Gastrocnemius medialis (tissue), 4 donors: ENCODE data around the gene SPOCD1. TPM values are rescaled to one million over a fixed set of nuclear protein-coding genes. Genes with fewer than 3 reads are reported as not detected.

Experiments
- ATAC-seq, 2 donors: fragments of 150-250 bp; one replicate each; pipeline ENCODE4 v1.9.1; 2016
- DNase-seq, 2 donors: peaks; one replicate each; pipeline ENCODE4 v3.0.0-alpha.2; 2019
- H3K27ac ChIP-seq, 4 donors: fragments of 200-600 bp; sonication (generic); 1 replicate in 1 of 4; 2 replicates in 3 of 4; pipeline ENCODE4 v1.5.1; 2016 to 2018; ENCODE audit warnings: mild to moderate bottlenecking in 2 of 4, moderate library complexity in 1 of 4
- H3K27me3 ChIP-seq, 3 donors: fragments of 200-600 bp; sonication (generic) in 2 of 3; 1 replicate in 1 of 3; 2 replicates in 2 of 3; pipeline versions ENCODE4 v1.5.1 to v1.6.0; 2016 to 2019; ENCODE audit warnings: mild to moderate bottlenecking in 1 of 3, moderate library complexity in 1 of 3
- H3K36me3 ChIP-seq, 2 donors: fragments of 200-600 bp; sonication (generic) in 1 of 2; one replicate each; pipeline ENCODE4 v1.5.1; 2017 to 2018
- H3K4me1 ChIP-seq, 2 donors: fragments of 200-600 bp; sonication (generic) in 1 of 2; one replicate each; pipeline ENCODE4 v1.5.1; 2016 to 2017; ENCODE audit warnings: mild to moderate bottlenecking in 2 of 2
- H3K4me3 ChIP-seq, 4 donors: fragments of 200-600 bp; sonication (generic) in 3 of 4; 1 replicate in 1 of 4; 2 replicates in 3 of 4; pipeline ENCODE4 v1.5.1; 2016 to 2019; ENCODE audit warnings: mild to moderate bottlenecking in 2 of 4
- H3K9me3 ChIP-seq, 3 donors: fragments of 200-600 bp; sonication (generic) in 2 of 3; 1 replicate in 1 of 3; 2 replicates in 2 of 3; pipeline ENCODE4 v1.5.1; 2016 to 2019
- POLR2A ChIP-seq, 2 donors: fragments of 450-650 bp; IDR thresholded peaks; one replicate each; pipeline ENCODE4 v1.6.1; 2017; ENCODE audit warnings: antibody characterized with exemption in 2 of 2, mild to moderate bottlenecking in 2 of 2, moderate library complexity in 2 of 2
- in situ Hi-C, 4 donors: fragments of 200-750 bp; cut with MboI; loops; one replicate each; pipeline versions ENCODE4 v1.15.0 to v1.8.0; 2017; ENCODE audit warnings: low sequenced_read_pairs in 4 of 4
- intact Hi-C: fragments of 100-400 bp; cut with DNase I; formaldehyde crosslinking; loops from one replicate; pipeline ENCODE4 v1.15.1; 2023; ENCODE audit warnings: low total_unique reads
- total RNA-seq, 4 donors: library from RNA; depleted of rRNA; stranded (reverse); fragments of >200 nt; gene quantifications; one replicate each; pipeline versions ENCODE4 v1.1.0 to v1.2.3, GENCODE V29; 2016
- TF ChIP-seq, protein P1 (sequence below), 5 experiments: fragments of 450-650 bp in 3 of 5; fragments of 200-600 bp in 2 of 5; sonication (generic) in 2 of 5; IDR thresholded peaks in 4 of 5; conservative IDR thresholded peaks in 1 of 5; 1 replicate in 4 of 5; 2 replicates in 1 of 5; pipeline ENCODE4 v1.5.1; 2016 to 2019; ENCODE audit warnings: antibody characterized with exemption in 5 of 5, mild to moderate bottlenecking in 3 of 5, moderate library complexity in 3 of 5

The SPOCD1 gene
- total RNA-seq, 4 donors from 2014 or later: not detected

DNA sequence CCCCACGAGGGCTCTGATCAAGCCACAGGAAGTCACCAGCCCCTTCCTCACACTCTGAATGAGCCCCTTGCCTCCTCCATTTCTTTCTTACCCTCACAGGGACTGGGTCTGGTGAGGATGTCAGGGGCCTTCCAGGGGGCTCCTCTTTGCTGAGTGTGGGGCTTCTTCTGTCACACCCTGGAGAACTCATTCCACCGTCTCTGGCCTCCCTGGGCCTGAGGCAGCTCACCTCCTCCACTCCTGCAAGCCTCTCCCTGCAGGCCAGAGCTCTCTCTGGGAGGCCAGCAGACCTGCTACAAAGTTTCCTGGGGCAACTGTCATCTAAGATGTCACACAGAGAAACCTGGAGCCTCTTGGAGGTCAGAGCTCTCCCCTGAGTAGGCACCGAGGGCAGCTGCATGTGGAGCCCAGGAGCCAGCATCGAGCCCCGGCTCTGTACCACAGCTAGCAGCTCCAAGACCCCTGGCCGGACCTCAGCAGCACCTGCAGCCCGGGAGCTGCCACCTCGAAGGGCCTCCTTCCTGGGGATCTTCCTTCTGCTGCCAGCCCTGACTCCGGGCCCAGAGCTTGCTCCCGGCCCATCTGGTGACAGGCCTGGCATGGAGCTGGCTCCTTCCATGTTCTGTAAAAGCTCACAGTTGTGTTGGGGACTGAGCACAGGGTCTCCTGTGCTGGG lies 1.1 kb downstream of the SPOCD1 start:
- no peaks in the 10 kb centered on the region for H3K9me3 ChIP-seq
- no peaks in the 10 kb centered on the region for H3K4me1 ChIP-seq
- in situ Hi-C loops (loop anchor here in 2 of 4 donors (10.0 to 25.0 kb wide), 2 partner anchors 148 to 150 kb away; no protein-coding TSS in a partner anchor), intact Hi-C loops (loop anchor here (5.0 to 10.0 kb wide), 2 partner anchors 90 to 148 kb away; no protein-coding TSS in a partner anchor)
- no peaks in the 10 kb centered on the region for H3K27me3 ChIP-seq
- no peak overlapping the region for H3K4me3 ChIP-seq
- DNase-seq (no peak), ATAC-seq (no peak)
- TF ChIP-seq POLR2A (IDR thresholded peaks at IDR 0.05): no peak
- TF ChIP-seq, protein P1, sequence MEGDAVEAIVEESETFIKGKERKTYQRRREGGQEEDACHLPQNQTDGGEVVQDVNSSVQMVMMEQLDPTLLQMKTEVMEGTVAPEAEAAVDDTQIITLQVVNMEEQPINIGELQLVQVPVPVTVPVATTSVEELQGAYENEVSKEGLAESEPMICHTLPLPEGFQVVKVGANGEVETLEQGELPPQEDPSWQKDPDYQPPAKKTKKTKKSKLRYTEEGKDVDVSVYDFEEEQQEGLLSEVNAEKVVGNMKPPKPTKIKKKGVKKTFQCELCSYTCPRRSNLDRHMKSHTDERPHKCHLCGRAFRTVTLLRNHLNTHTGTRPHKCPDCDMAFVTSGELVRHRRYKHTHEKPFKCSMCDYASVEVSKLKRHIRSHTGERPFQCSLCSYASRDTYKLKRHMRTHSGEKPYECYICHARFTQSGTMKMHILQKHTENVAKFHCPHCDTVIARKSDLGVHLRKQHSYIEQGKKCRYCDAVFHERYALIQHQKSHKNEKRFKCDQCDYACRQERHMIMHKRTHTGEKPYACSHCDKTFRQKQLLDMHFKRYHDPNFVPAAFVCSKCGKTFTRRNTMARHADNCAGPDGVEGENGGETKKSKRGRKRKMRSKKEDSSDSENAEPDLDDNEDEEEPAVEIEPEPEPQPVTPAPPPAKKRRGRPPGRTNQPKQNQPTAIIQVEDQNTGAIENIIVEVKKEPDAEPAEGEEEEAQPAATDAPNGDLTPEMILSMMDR (IDR thresholded peaks at IDR 0.05 in 4 of 5, conservative IDR thresholded peaks at IDR 0.05 in 1 of 5): no peak
- no peaks in the 10 kb centered on the region for H3K36me3 ChIP-seq
- no peak overlapping the region for H3K27ac ChIP-seq

DNA sequence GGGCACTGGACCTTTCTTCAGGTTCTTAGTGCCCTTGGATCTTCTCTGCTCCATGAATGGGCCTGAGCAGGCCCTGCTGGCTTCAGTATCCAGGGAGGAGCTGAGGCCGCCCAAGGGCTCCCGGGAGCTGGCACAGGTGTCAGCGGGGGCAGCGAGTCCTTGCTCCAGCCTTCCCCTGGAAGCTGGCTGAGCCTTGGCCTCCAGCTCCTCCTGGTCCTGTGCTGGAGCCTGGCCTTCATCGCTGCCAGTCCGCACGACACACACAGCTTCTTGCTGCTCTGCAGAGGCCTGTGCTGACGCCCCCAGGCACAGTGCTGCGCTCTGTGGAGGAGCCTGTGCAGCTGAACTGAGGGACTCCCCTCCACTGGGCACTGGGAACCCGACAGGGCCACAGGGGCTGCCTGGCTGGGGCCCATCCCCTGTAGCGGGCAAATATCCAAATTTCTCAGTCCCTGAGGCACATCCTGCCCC lies 1.7 kb downstream of the SPOCD1 start:
- in situ Hi-C loops: loop anchor here in 2 of 4 donors (10.0 to 25.0 kb wide), 2 partner anchors 148 to 151 kb away; no protein-coding TSS in a partner anchor
- Histone ChIP-seq H3K9me3 (no peaks in the 10 kb centered on the region), H3K4me3 (no peak overlapping the region), H3K36me3 (no peaks in the 10 kb centered on the region), H3K4me1 (no peaks in the 10 kb centered on the region), H3K27me3 (no peaks in the 10 kb centered on the region), H3K27ac (no peak overlapping the region)
- intact Hi-C loops: loop anchor here (10.0 kb wide), 1 partner anchor 91 kb away; no protein-coding TSS in a partner anchor
- no peak for TF ChIP-seq POLR2A (IDR thresholded peaks at IDR 0.05)
- TF ChIP-seq, protein P1 (IDR thresholded peaks at IDR 0.05 in 4 of 5, conservative IDR thresholded peaks at IDR 0.05 in 1 of 5): no peak
- DNase-seq: no peak
- ATAC-seq: no peak

DNA sequence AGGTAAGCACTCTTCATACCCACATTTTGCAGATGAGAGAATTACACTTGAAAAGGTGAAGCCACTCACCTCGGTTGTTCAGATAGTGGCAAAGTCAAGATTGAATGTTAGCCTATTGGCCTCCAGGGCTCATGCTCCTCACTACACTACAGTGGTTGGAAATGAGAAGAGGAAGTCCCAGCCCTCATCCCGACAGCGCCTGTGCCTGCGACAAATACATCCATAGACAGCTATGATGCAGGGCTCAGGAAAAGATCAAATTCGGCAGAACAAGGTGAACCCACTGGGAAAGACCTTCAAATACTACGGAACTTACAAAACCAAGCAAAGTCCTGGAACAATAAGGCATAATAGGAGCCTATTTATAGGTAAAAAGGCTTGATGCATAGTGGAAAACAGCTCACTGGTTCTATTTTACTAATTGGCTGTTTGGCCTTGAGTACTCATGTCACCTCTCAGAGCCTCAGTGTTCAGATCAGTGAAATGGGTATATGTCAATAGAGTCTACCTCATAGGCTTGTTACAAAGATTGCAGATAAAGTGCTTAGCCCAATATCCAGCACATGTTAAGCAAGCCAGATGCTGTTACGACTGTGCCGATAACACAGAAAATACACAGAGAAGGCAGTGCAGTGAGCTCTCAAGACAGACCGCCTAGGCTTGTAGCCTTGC lies 3.5 kb downstream of the SPOCD1 start:
- Histone ChIP-seq H3K36me3 (no peaks in the 10 kb centered on the region), H3K27me3 (no peaks in the 10 kb centered on the region), H3K9me3 (no peaks in the 10 kb centered on the region), H3K4me1 (no peaks in the 10 kb centered on the region), H3K27ac (no peak overlapping the region), H3K4me3 (no peak overlapping the region)
- ATAC-seq (no peak), DNase-seq (no peak)
- in situ Hi-C loops (loop anchor here in 2 of 4 donors (10.0 to 25.0 kb wide), 2 partner anchors 150 to 153 kb away; no protein-coding TSS in a partner anchor), intact Hi-C loops (loop anchor here (10.0 kb wide), 1 partner anchor 93 kb away; no protein-coding TSS in a partner anchor)
- TF ChIP-seq POLR2A (IDR thresholded peaks at IDR 0.05): no peak
- TF ChIP-seq, protein P1 (IDR thresholded peaks at IDR 0.05 in 4 of 5, conservative IDR thresholded peaks at IDR 0.05 in 1 of 5): no peak

DNA sequence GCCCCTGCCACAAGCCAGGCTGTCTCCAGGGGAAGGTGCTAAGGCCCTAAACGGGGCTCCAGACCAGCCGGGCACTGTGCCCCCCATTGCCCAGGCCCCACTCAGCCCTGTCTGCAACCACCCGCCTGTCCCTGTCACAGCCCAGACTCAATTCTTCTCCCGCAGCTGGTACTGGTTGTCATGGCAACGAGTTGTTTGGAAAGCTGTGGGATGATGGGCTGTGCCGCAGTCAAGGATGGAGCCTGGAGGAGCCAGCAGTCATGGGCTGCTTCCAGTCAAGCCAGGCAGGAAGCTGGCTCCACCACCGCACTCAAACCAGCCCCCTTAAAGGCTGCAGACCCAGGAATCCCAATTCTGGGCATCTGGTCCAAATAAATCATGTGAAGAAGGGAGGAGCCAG lies 4.2 kb downstream of the SPOCD1 start:
- Histone ChIP-seq H3K36me3 (no peaks in the 10 kb centered on the region), H3K27me3 (no peaks in the 10 kb centered on the region), H3K9me3 (no peaks in the 10 kb centered on the region), H3K27ac (no peak overlapping the region), H3K4me1 (no peaks in the 10 kb centered on the region), H3K4me3 (no peak overlapping the region)
- DNase-seq (no peak), ATAC-seq (no peak)
- intact Hi-C loops: loop anchor here (10.0 kb wide), 1 partner anchor 93 kb away; no protein-coding TSS in a partner anchor
- TF ChIP-seq, protein P1 (IDR thresholded peaks at IDR 0.05 in 4 of 5, conservative IDR thresholded peaks at IDR 0.05 in 1 of 5): no peak
- no peak for TF ChIP-seq POLR2A (IDR thresholded peaks at IDR 0.05)
- in situ Hi-C loops: loop anchor here in 2 of 4 donors (10.0 to 25.0 kb wide), 2 partner anchors 151 to 153 kb away; no protein-coding TSS in a partner anchor
